Amniotic epithelial cell (primary cell): Measurements from ENCODE around the gene HINFP.

Experiments used
- DNase-seq: peaks from one replicate; pipeline ENCODE4 v3.0.0-alpha.2; 2010; ENCODE audit warnings: low read depth

The HINFP gene, protein sequence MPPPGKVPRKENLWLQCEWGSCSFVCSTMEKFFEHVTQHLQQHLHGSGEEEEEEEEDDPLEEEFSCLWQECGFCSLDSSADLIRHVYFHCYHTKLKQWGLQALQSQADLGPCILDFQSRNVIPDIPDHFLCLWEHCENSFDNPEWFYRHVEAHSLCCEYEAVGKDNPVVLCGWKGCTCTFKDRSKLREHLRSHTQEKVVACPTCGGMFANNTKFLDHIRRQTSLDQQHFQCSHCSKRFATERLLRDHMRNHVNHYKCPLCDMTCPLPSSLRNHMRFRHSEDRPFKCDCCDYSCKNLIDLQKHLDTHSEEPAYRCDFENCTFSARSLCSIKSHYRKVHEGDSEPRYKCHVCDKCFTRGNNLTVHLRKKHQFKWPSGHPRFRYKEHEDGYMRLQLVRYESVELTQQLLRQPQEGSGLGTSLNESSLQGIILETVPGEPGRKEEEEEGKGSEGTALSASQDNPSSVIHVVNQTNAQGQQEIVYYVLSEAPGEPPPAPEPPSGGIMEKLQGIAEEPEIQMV

DNA sequence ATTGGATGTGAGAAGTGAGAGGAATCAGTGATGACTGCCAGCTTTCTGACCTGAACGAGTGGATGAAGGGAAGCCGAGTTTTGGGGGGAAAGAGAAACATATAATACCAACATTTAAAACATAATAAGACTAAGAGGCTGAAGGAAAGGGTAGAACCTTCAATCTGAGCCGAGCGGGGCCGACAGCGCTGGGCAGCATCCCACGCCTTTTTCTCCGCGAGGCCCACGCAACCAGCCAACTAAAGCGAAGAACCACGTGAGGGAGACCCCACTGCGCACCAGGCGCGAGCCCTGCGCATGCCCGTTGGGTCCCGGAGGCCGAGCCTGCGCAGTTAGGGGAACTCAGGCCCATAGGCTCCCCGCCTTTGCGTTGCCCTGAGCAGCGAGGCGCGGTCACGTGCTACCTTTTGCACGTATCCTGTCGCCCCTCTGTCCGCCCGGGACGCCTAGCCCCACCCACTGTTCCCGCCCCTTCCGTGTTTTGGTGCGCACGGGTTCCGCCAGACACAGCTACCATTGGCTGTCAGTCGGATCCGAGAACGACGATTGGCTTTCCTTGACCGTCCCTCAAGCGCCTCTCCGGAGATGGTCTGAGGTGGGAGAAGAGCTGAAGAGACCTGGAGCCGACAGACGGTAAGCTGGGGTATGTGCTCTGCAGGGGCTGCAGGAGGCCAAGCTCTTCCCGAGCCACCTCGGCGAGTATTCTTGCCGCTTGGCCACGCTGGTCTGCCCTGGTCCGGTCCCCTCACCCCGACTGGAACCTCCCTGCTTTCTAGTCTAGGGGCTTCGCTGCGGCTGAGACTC is at the start of gene HINFP:
HINFP (plus strand) TSS at position 573 of the 803 bp plus-strand sequence. CDS start 5,365 bp downstream, outside the sequence.
- DNase-seq, result peak; percentile 99

DNA sequence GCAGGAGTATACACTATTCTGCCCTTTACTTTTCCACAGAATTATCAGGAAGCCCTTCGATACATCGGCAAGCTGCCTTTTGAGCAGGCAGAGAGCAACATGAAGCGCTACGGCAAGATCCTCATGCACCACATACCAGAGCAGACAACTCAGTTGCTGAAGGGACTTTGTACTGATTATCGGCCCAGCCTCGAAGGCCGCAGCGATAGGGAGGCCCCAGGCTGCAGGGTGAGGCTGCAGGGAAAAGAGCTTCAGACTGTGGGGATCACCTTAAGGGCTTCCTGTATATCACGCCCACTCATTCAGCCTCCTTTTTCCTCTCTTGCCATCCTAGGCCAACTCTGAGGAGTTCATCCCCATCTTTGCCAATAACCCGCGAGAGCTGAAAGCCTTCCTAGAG is 43.5 kb upstream of the HINFP start:
- DNase-seq, result no peak

DNA sequence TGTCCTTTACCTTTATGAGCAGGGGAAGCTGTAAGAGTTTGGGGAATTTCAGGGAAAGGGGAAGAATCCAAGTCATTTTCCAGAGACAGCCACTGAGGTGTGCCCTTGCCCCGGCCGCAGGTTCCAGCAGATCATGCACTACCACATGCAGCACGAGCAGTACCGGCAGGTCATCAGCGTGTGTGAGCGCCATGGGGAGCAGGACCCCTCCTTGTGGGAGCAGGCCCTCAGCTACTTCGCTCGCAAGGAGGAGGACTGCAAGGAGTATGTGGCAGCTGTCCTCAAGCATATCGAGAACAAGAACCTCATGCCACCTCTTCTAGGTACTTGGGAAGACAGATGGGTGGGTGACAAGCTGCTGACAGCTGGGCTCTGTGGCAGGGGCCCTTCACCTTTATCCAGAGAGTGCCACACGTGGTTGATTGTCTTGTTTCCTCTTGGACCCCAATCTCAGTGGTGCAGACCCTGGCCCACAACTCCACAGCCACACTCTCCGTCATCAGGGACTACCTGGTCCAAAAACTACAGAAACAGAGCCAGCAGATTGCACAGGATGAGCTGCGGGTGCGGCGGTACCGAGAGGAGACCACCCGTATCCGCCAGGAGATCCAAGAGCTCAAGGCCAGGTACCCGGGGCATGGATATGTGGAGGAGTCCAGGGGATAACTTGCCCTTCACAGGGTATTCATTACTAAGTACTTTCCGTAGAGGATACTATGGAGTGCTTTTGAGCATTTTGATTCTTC is 42.5 kb upstream of the HINFP start:
- no peak for DNase-seq

DNA sequence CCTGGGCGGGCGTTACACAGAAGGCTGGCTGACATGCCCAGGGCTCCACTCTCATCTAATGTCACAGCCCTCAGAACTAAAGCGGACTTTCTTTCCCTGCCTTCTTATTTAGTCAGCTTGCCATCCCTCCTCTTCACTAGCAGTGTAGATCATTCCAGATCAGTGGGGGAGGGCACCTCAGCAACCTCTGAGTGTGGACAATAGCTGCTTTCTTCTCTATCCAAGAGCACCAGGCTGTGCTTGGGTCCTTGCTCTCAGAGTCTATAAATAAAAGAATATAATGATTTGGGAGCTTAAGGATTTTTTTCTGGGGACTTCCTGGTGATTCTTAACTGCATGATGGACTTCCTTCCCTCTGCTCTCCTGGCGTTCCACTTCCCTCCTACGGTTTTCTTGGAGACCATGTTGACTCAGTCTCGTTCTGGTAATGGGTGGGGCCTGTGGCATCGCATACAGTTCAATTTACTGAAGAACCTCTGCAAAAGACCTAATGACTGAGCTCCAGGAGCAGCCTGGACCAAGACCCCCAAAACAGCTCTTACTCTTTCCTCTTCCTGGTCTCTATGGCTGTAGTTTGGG is 39.6 kb upstream of the HINFP start:
- no peak for DNase-seq

DNA sequence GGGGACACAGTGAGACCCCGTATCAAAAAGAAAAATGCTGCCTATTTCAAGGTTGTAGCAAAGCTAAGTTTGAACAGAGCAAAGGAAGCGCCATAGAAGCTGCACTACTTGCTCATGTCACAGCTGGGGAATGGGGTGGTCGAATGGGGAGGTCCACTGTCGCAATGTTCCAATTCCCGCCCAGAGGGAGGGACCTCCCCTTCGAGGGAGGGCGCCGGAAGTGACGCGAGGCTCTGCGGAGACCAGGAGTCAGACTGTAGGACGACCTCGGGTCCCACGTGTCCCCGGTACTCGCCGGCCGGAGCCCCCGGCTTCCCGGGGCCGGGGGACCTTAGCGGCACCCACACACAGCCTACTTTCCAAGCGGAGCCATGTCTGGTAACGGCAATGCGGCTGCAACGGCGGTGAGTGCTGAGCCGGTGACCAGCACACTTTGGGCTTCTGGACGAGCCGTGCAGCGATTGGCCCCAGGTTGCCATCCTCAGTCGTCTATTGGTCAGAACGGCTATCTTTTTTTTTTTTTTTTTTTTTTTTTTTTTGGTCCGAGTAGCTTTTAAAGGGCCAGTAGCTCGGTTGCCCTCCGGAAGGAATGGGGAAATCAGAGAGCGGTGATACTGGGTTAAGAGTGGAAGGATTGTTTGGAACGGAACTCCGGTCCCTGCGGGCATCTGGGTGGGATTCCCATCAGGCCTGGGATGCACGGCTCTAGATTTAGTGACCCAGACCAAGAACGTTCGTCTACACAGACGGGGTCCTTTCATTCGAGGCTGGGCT is 36.5 kb upstream of the HINFP start, which contains the start of gene HMBS:
HMBS (plus strand) TSS at position 219 of the 774 bp plus-strand sequence; CDS start at position 372, 153 bp downstream.
- peak; percentile 90 for DNase-seq

DNA sequence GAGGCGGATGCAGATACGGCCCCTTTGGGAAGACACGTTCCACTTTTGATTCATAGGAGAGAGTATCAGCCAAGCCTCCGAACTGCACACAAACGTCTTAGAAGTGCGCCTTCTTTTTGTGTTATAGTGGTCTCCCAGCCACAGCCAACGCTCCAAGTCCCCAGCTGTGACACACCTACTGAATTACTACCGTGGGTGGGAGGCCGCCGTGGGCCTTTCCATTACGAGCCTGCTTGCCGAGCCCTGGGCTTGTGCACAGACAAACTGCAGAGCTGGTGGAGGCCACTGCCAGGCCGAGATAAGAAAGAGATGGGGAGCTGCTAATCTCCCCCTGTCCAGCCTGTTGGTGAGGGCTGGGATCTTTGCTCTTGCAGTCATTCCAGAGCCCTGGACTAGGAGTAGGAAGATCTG is 35.9 kb upstream of the HINFP start:
- DNase-seq, result peak; percentile 26

DNA sequence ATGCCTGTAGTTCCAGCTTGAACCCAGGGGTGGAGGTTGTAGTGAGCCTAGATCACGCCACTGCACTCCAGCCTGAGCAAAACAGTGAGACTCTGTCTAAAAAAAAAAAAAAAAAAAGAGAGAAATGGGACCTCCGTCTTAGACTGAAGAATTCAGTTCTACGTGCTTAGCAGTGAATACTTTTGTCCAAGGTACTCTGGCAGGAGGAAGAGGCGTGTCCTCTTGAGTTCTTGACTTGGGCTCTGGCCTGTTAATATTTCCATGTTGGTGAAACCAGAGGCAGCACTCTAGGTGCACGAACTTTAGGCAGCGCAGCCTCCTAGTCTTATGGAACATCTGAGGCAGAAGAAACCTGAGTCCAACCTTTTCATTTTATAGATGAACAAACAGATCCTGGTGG is 34.3 kb upstream of the HINFP start:
- DNase-seq, result no peak

DNA sequence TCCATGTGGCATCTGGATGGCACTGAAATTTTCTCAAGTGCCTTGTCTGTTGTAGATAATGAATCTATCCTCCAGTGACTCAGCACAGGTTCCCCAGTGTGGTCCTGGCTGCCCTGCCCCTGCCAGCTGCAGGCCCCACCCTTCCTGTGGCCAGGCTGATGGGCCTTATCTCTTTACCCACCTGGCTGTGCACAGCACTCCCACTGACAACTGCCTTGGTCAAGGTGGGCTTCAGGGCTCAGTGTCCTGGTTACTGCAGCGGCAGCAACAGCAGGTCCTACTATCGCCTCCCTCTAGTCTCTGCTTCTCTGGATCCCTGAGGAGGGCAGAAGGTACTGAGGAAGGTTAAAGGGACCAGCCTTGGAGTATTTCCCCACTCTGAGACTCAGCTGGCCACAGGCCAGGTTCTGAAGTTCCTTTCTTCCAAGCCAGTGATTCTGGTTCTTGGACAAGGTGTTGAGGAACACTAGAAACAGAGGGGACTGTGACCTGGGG is 33.6 kb upstream of the HINFP start:
- no peak for DNase-seq

DNA sequence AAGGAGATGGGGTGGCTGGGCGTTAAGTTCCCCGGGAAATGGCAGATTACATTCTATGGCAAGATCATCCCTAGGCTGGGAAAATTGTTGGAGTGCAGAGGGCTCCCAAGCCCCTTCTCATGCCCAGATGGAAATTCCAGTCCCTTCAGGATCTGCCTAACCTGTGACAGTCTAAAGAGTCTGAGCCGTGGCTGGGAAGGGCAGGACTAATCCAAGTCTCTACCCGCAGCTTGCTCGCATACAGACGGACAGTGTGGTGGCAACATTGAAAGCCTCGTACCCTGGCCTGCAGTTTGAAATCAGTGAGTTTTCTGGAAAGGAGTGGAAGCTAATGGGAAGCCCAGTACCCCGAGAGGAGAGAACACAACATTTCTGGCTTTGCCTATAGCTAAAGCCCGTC is 33.0 kb upstream of the HINFP start:
- DNase-seq, result no peak

DNA sequence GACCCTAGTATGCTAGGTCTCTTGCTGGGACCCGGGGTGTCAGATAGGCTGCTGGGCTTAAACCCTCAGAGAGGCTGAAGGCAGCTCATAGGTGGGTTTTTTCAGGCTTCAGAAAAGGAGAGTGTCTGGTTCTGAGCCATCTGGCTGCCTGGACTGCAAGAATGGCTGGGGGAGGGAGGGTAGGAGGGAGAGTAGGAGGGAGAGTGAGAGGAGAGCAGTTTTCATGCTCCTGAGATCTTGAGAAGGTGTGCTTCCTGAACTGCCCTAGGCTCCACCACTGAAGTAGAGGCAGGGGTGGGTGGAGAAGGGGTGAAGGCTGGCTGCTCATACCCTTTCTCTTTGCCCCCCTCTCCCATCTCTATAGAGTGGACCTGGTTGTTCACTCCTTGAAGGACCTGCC is 32.1 kb upstream of the HINFP start:
- no peak for DNase-seq

DNA sequence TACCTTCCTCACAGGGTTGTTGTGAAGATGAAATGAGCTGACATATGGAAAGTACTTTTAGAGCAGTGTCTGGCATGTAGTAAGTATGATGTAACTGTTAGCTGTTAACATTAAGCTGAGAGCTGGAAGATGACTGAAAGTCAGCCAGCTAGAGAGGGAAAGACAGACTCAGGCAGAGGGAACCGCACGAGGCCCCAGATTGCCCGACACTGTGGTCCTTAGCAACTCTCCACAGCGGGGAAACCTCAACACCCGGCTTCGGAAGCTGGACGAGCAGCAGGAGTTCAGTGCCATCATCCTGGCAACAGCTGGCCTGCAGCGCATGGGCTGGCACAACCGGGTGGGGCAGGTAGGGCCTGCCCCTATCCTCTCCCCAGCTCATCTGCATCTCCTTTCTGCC is 30.2 kb upstream of the HINFP start:
- DNase-seq, result peak; percentile 29

DNA sequence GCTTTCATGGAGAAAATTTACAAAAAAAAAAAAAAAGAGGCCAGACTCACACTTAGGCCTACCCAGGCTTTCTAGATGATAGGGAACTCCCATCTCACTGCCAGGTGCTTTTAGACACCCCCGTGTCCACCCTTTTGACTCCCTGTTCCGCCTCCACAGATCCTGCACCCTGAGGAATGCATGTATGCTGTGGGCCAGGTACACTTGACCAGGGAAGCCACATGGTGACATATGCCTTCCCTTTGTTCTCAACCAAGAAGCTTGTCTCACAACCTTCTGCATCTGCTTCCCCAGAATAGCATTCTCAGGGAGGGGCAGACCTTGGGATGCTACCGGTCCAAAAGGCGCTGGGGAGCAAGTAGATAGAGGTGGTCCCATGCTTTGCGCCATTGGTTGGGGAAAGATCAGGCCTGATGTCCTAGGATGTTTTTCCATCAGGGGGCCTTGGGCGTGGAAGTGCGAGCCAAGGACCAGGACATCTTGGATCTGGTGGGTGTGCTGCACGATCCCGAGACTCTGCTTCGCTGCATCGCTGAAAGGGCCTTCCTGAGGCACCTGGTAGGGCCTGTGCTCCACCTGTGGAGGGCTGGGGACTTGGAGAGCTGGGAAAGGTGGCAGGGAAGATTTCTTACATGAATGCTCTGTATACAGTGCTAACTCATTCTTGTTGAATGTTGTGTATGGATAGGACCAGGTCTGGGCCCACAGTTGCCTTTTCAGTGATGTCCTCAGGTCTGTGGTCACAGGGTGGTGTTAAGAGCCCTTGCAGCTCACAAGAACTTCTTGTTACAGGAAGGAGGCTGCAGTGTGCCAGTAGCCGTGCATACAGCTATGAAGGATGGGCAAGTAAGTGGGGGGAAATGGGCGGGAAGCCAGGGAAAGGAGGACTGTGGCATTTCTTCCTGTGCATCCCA is 29.2 kb upstream of the HINFP start:
- no peak for DNase-seq

DNA sequence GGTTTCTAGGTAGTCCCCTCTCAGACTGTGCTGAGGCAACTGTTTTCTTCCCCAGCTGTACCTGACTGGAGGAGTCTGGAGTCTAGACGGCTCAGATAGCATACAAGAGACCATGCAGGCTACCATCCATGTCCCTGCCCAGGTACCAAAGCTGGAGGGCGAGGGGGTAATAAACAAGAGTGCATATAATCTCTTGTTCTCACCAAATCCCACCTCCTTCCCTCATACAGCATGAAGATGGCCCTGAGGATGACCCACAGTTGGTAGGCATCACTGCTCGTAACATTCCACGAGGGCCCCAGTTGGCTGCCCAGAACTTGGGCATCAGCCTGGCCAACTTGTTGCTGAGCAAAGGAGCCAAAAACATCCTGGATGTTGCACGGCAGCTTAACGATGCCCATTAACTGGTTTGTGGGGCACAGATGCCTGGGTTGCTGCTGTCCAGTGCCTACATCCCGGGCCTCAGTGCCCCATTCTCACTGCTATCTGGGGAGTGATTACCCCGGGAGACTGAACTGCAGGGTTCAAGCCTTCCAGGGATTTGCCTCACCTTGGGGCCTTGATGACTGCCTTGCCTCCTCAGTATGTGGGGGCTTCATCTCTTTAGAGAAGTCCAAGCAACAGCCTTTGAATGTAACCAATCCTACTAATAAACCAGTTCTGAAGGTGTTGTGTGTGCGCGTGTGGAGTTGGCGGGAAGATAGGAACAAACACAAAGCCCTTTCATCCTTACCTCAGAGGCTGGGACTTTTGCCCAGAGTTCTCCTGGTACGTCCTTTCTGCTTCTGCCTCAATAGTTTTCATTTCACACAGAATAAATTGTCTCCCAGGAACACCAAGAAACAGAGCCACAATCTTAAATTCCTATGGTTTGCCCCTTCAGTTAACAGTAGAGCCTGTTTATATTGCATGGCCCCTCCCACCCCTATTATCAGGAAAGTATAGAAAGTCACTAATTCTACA is 28.2 kb upstream of the HINFP start:
- peak; percentile 27 for DNase-seq

DNA sequence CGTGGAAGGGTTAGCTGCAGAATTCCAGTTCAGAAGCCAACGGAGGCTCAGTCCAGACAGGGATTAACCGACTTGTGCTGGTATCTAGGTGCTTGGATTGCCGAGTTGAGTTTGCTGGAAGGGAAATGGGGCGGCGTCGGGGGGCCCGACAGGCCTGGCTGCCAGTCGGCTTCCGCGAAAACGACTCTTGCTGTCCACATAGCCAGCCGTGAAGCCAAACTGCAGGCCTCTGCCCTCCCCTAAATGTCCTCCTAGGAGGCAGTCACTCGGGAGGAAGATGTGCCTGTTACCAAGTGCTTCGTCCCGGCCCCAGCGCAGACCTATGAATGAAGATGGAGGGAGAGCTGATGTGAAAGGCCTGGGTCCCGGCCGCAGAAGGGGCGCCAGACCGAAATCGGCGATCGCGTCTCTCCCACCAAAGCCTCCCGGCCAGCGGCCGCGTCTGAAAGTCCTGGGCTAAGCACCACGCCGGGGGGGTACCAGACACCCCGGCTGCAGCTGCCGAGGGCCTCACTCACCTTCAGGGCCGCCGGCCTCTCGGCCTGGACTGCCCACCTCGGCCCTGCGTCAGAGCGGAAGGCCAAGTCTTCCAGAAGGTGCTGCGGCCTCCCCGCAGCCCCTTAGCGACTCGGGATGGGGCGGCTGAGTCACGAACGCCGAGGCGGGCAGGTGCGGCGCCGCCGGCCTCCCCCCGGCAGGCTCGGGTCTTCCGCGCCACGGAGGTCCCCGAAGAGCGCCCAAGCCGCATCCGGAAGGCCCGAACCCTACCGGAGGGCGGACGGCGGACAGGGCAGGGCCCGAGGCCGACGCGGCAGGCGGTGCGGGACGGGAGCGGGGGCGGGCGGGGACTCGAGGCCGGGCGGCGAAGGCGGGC is 27.2 kb upstream of the HINFP start:
- peak; percentile 34 for DNase-seq

DNA sequence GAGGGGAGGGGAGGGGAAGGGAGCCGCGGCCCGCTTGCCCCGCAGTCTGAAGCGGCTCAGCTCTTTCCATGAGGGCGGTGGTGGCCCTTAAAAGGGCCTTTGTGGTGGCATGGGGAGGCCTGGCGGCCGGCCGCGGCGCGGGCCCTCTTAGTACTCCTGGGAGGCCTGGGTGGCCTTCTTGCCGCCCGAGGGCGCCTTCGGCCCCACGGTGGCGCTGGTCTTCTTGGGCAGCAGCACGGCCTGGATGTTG is 26.6 kb upstream of the HINFP start:
- DNase-seq, result peak; percentile 83

DNA sequence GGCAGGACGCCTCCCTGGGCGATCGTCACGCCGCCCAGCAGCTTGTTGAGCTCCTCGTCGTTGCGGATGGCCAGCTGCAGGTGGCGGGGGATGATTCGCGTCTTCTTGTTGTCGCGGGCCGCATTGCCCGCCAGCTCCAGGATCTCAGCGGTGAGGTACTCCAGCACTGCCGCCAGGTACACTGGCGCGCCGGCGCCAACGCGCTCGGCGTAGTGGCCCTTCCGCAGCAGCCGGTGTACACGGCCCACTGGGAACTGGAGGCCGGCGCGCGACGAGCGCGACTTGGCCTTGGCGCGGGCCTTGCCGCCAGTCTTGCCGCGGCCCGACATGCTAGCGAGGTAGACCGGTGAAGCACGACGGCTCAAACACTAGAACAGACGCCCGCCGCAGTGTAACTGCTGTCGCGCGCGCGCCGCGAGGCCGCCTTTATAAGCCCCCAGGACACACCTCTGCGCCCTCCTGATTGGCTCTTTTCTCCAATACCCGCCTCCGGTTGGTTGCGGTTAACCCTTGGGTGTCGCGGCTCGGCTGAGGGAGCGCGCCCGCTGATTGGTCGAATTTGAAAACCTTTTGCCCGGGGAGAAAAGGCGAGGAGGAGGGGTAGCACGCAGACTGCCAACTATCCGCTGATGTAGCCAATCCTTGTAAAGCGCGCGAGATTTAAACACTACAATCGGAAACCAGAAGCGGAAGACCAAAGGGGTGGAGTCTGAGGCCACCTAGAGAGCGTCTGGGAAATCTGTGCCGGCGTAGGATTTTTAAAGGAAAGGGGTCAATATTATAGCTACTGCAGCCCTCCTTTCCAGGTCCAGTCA is 26.1 kb upstream of the HINFP start:
- peak; percentile 99 for DNase-seq

DNA sequence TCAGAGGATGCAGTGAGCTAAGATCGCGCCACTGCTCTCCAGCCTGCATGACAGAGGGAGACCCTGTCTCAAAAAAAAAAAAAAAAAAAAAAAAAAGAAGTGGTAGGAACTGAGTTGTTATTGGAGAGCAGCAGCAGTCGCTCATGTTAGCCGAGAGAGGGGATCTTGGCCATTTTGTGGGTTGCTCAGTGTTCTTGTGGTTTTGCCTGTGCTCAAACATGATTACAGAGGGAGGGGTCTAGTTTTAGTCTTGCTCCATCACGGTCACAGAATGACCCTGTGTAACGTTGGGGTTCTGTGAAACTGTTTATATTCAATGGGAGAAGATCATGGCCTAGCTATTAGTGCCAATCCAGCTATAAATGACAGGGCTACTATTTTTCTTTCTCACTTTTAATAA is 21.7 kb upstream of the HINFP start:
- no peak for DNase-seq
